D721Med (cell line): Measurements from ENCODE around the gene POU3F2.

Experiments used
- DNase-seq: peaks from one replicate; pipeline ENCODE4 v3.0.0; 2011; ENCODE audit warnings: low spot score; ENCODE audit not compliant: insufficient read length
- FAIRE-seq: peaks from 2 replicates; lab custom pipeline; 2011; peaks lifted over from hg19 to GRCh38; lab: Jason Lieb, UNC
- CTCF ChIP-seq: IDR thresholded peaks from 2 replicates; pipeline ENCODE4 v1.5.1; 2012; ENCODE audit warnings: mild to moderate bottlenecking, control low read depth; ENCODE audit not compliant: insufficient read depth; ENCODE audit errors: missing control alignments

Gene POU3F2

GRCh38 chr6:98824902-98825599 is 9.3 kb upstream of the POU3F2 start:
- no peak for FAIRE-seq
- TF ChIP-seq CTCF = no peak
- DNase-seq = no peak

GRCh38 chr6:98825600-98826230 is 8.7 kb upstream of the POU3F2 start:
- TF ChIP-seq CTCF = no peak
- DNase-seq (no peak), FAIRE-seq (no peak)

- TF ChIP-seq CTCF = no peak
- no peak for FAIRE-seq
- no peak for DNase-seq
Measured at GRCh38 chr6:98827295-98828159, 6.8 kb upstream of the POU3F2 start.

- DNase-seq = no peak
- no peak for TF ChIP-seq CTCF
- FAIRE-seq = no peak
Measured at GRCh38 chr6:98828211-98828788, 6.1 kb upstream of the POU3F2 start.

- TF ChIP-seq CTCF = no peak
- FAIRE-seq (no peak), DNase-seq (no peak)
Measured at GRCh38 chr6:98828941-98829411, 5.4 kb upstream of the POU3F2 start.

- DNase-seq = no peak
- FAIRE-seq = no peak
- no peak for TF ChIP-seq CTCF
Measured at GRCh38 chr6:98830146-98830545, 4.2 kb upstream of the POU3F2 start.
